ENCODE data around the gene BABAM1. TPM values are rescaled to one million over a fixed set of nuclear protein-coding genes. Genes with fewer than 3 reads are reported as not detected.
A peak's percentile ranks its signal among the peaks of the same experiment; 100 is the strongest.

BABAM1 gene
- total RNA-seq, 3 donors from 2014 or later (not counting 1 experiment from before 2014, with no cell fraction given): 106 to 127 (median 106) TPM

DNA sequence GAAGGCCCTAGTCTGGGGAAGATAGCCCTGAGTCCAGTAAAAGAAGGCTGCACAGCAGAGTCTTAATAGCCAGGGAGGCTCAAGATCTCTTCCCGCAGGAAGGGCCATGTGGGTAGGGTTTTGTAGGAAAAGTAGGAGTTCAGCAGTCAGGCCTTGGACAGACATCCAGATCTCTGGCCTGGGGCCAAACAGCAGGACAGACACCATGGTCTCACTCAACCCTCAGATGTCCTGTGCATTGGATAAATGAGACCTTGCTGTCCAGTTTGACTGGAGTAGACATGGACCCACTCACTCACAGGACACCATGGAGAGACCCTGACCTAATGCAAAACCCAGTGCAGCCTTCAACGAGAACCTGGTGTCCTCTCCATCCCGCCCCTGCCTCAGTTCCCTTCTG, 37.4 kb upstream of the BABAM1 start:
- no peaks in the 10 kb centered on the region for H3K27me3 Mint-ChIP-seq (ENCODE audit: low read depth in 2 of 2)
- TF ChIP-seq, protein P1, sequence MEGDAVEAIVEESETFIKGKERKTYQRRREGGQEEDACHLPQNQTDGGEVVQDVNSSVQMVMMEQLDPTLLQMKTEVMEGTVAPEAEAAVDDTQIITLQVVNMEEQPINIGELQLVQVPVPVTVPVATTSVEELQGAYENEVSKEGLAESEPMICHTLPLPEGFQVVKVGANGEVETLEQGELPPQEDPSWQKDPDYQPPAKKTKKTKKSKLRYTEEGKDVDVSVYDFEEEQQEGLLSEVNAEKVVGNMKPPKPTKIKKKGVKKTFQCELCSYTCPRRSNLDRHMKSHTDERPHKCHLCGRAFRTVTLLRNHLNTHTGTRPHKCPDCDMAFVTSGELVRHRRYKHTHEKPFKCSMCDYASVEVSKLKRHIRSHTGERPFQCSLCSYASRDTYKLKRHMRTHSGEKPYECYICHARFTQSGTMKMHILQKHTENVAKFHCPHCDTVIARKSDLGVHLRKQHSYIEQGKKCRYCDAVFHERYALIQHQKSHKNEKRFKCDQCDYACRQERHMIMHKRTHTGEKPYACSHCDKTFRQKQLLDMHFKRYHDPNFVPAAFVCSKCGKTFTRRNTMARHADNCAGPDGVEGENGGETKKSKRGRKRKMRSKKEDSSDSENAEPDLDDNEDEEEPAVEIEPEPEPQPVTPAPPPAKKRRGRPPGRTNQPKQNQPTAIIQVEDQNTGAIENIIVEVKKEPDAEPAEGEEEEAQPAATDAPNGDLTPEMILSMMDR (IDR thresholded peaks at IDR 0.05): no peak
- no peak overlapping the region for H3K27ac Mint-ChIP-seq
- Histone ChIP-seq H3K4me3 (ENCODE audit: low read length) (no peak overlapping the region), H3K4me1 (ENCODE audit: control insufficient read depth, insufficient read depth, low read length) (peaks cover 28% of the 10 kb centered on the region), H3K36me3 (ENCODE audit: control insufficient read depth, insufficient read depth, low read length) (peaks cover 2% of the 10 kb centered on the region), H3K27ac (ENCODE audit: low read length) (no peak overlapping the region), H3K9me3 (ENCODE audit: control insufficient read depth, insufficient read depth, low read length) (no peaks in the 10 kb centered on the region), H3K27me3 (ENCODE audit: control insufficient read depth, insufficient read depth, low read length) (no peaks in the 10 kb centered on the region)
- ATAC-seq (no peak), DNase-seq (no peak)
- no peaks in the 10 kb centered on the region for H3K36me3 Mint-ChIP-seq
- H3K9me3 Mint-ChIP-seq: no peaks in the 10 kb centered on the region
- intact Hi-C loops (cut with micrococcal nuclease): loop anchor here (5.0 kb wide), 2 partner anchors 37 to 103 kb away; partner anchors contain the start of gene BABAM1
- WGBS (ENCODE audit: insufficient coverage): 93% methylated on average over 3 of the region's 3 CpGs
- H3K4me1 Mint-ChIP-seq: peaks cover 8 to 18% of the 10 kb centered on the region in 2 donors
- no peak overlapping the region for H3K4me3 Mint-ChIP-seq

DNA sequence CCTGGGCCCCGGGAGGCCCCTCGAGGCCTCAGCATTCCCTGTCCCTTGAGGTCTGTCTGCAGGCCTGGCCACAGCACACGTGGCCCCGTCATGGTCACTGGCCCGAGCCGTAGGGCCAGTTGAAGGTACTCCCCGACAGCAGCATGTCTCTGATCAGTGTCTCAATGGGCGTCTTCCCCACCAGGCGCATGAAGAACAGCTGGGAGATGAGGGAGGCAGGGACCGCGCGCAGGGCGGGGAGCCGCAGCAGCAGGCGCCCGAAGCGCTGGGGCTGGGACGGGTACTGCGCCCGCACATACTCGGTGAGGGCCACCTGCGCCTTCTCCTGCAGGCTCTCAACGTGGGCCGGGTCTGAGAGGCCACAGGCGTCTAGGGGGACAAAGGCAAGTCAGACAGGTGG, 35.0 kb upstream of the BABAM1 start:
- ATAC-seq: no peak
- intact Hi-C loops (cut with micrococcal nuclease): no loop called here

DNA sequence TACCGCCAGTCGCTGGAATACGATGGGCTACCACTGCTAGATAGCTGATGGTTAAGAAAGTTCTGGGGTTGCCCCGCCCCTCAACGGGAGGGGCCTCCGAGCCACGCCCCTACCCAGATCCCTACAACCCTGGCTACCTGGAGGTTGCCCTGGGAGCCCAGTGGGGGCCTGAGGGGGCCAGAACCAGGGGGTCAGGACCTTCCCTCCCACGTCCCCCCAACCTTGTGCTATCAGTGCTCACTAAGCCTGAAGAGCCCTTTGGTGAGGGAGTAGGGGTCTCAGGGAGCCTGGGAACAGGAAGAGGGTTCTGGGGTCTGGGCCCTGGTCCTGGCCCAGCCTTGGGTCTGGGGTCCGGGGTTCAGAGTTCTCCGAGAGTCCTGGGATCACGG, 32.3 kb upstream of the BABAM1 start:
- Mint-ChIP-seq H3K36me3 (no peaks in the 10 kb centered on the region), H3K4me1 (peaks cover 0 to 23% of the 10 kb centered on the region in 2 donors), H3K4me3 (peak overlapping the region; percentile 76), H3K27ac (peak overlapping the region in 1 of 2 donors; percentile 66), H3K9me3 (no peaks in the 10 kb centered on the region), H3K27me3 (ENCODE audit: low read depth in 2 of 2) (no peaks in the 10 kb centered on the region)
- Histone ChIP-seq H3K27me3 (ENCODE audit: control insufficient read depth, insufficient read depth, low read length) (no peaks in the 10 kb centered on the region), H3K4me1 (ENCODE audit: control insufficient read depth, insufficient read depth, low read length) (peaks cover 16% of the 10 kb centered on the region), H3K4me3 (ENCODE audit: low read length) (peak overlapping the region; percentile 45), H3K36me3 (ENCODE audit: control insufficient read depth, insufficient read depth, low read length) (peaks cover 2% of the 10 kb centered on the region), H3K27ac (ENCODE audit: low read length) (no peak overlapping the region), H3K9me3 (ENCODE audit: control insufficient read depth, insufficient read depth, low read length) (no peaks in the 10 kb centered on the region)
- TF ChIP-seq, protein P1 (IDR thresholded peaks at IDR 0.05): no peak
- peak; percentile 42 to 60 (median 60) for ATAC-seq
- peak; percentile 52 to 78 for DNase-seq
- WGBS (ENCODE audit: insufficient coverage): 26% methylated on average over 9 of the region's 11 CpGs
- intact Hi-C loops (cut with micrococcal nuclease): loop anchor here (1.0 kb wide), 1 partner anchor 168 kb away; no protein-coding TSS in a partner anchor

More for the DNA sequence above, 35.0 kb upstream of the BABAM1 start:
- no peak overlapping the region for H3K27ac Mint-ChIP-seq
- no peak for DNase-seq
- Histone ChIP-seq H3K36me3 (ENCODE audit: control insufficient read depth, insufficient read depth, low read length) (peaks cover 2% of the 10 kb centered on the region), H3K4me1 (ENCODE audit: control insufficient read depth, insufficient read depth, low read length) (peaks cover 21% of the 10 kb centered on the region), H3K27ac (ENCODE audit: low read length) (no peak overlapping the region), H3K27me3 (ENCODE audit: control insufficient read depth, insufficient read depth, low read length) (no peaks in the 10 kb centered on the region), H3K9me3 (ENCODE audit: control insufficient read depth, insufficient read depth, low read length) (no peaks in the 10 kb centered on the region), H3K4me3 (ENCODE audit: low read length) (no peak overlapping the region)
- no peaks in the 10 kb centered on the region for H3K36me3 Mint-ChIP-seq
- H3K4me1 Mint-ChIP-seq: peaks cover 2 to 23% of the 10 kb centered on the region in 2 donors
- H3K27me3 Mint-ChIP-seq (ENCODE audit: low read depth in 2 of 2): no peaks in the 10 kb centered on the region
- no peaks in the 10 kb centered on the region for H3K9me3 Mint-ChIP-seq
- WGBS (ENCODE audit: insufficient coverage): 95% methylated on average over 25 of the region's 25 CpGs
- TF ChIP-seq, protein P1 (IDR thresholded peaks at IDR 0.05): no peak
- no peak overlapping the region for H3K4me3 Mint-ChIP-seq
